ENCODE data around the gene RIMS1. TPM values are rescaled to one million over a fixed set of nuclear protein-coding genes. Genes with fewer than 3 reads are reported as not detected.

Gene RIMS1
- total and polyA plus RNA-seq, 2 donors (not counting 1 experiment from before 2014, with no cell fraction given) = not detected

- Histone ChIP-seq H3K27ac (ENCODE audit: low read length in 2 of 2) (no peak overlapping the region), H3K4me2 (replicated peaks; ENCODE audit: low read depth, low read length, poor library complexity, severe bottlenecking) (no peak overlapping the region), H3K27me3 (replicated peaks in 1 of 4; ENCODE audit: control extremely low read depth in 1 of 4, control insufficient read depth in 3 of 4, insufficient read depth in 4 of 4, low read length in 3 of 4) (peaks cover 0 to 4% (median 1%) of the 10 kb centered on the region in 4 experiments), H3K9ac (ENCODE audit: low read length) (no peak overlapping the region), H2AFZ (ENCODE audit: insufficient read depth, low read depth, low read length, poor library complexity, severe bottlenecking) (no peak overlapping the region), H3K9me3 (ENCODE audit: control extremely low read depth in 1 of 3, control insufficient read depth in 2 of 3, insufficient read depth in 1 of 3, low read length in 2 of 3) (no peaks in the 10 kb centered on the region), H3K36me3 (replicated peaks in 1 of 2; ENCODE audit: control extremely low read depth in 1 of 2, control insufficient read depth in 1 of 2, extremely low read depth in 1 of 2, insufficient read depth in 2 of 2, low read length in 1 of 2) (no peaks in the 10 kb centered on the region), H3K4me1 (ENCODE audit: control insufficient read depth in 2 of 2, insufficient read depth in 2 of 2, low read length in 2 of 2) (no peaks in the 10 kb centered on the region), H4K20me1 (ENCODE audit: control insufficient read depth, insufficient read depth, low read length, poor library complexity, severe bottlenecking) (no peaks in the 10 kb centered on the region), H3K79me2 (ENCODE audit: control insufficient read depth, insufficient read depth, low read length) (no peaks in the 10 kb centered on the region), H3K4me3 (ENCODE audit: control extremely low read depth in 1 of 5, extremely low read depth in 1 of 5, insufficient read depth in 1 of 5, low read depth in 2 of 5, low read length in 4 of 5) (no peak overlapping the region)
- H3K4me3 Mint-ChIP-seq = no peak overlapping the region
- no peak for TF ChIP-seq EZH2 (IDR thresholded peaks at IDR 0.05; ENCODE audit: borderline replicate concordance, insufficient read depth, low read depth, low read length, poor library complexity, severe bottlenecking)
- TF ChIP-seq, protein P1, sequence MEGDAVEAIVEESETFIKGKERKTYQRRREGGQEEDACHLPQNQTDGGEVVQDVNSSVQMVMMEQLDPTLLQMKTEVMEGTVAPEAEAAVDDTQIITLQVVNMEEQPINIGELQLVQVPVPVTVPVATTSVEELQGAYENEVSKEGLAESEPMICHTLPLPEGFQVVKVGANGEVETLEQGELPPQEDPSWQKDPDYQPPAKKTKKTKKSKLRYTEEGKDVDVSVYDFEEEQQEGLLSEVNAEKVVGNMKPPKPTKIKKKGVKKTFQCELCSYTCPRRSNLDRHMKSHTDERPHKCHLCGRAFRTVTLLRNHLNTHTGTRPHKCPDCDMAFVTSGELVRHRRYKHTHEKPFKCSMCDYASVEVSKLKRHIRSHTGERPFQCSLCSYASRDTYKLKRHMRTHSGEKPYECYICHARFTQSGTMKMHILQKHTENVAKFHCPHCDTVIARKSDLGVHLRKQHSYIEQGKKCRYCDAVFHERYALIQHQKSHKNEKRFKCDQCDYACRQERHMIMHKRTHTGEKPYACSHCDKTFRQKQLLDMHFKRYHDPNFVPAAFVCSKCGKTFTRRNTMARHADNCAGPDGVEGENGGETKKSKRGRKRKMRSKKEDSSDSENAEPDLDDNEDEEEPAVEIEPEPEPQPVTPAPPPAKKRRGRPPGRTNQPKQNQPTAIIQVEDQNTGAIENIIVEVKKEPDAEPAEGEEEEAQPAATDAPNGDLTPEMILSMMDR (IDR thresholded peaks at IDR 0.05) = no peak
- intact Hi-C loops (cut with micrococcal nuclease) = no loop called here
- no peaks in the 10 kb centered on the region for H3K4me1 Mint-ChIP-seq
- ChIA-PET POLR2A (no interaction called here), CTCF (interaction anchor here (1.1 to 6.0 kb wide), 2 partner anchors 10 to 709 kb away, joined by 5 to 49 read pairs; no protein-coding TSS in a partner anchor)
- WGBS (ENCODE audit: insufficient coverage) = no CpG with 5 or more reads among the region's 3 CpGs
- peaks cover 6% of the 10 kb centered on the region for H3K27me3 Mint-ChIP-seq
- no peak overlapping the region for H3K27ac Mint-ChIP-seq
- no peaks in the 10 kb centered on the region for H3K9me3 Mint-ChIP-seq (ENCODE audit: insufficient read depth)
- no peak for DNase-seq
- no peak for ATAC-seq (ENCODE audit: low read depth)
These were observed 535.0 kb downstream of the RIMS1 start for GRCh38 chr6:72421387-72421786.

GRCh38 chr6:72422171-72422570 lies 535.8 kb downstream of the RIMS1 start:
- Histone ChIP-seq H3K9ac (ENCODE audit: low read length) (no peak overlapping the region), H3K79me2 (ENCODE audit: control insufficient read depth, insufficient read depth, low read length) (no peaks in the 10 kb centered on the region), H3K27ac (ENCODE audit: low read length in 2 of 2) (no peak overlapping the region), H3K27me3 (replicated peaks in 1 of 4; ENCODE audit: control extremely low read depth in 1 of 4, control insufficient read depth in 3 of 4, insufficient read depth in 4 of 4, low read length in 3 of 4) (peaks cover 0 to 4% (median 0%) of the 10 kb centered on the region in 4 experiments), H2AFZ (ENCODE audit: insufficient read depth, low read depth, low read length, poor library complexity, severe bottlenecking) (no peak overlapping the region), H3K4me3 (ENCODE audit: control extremely low read depth in 1 of 5, extremely low read depth in 1 of 5, insufficient read depth in 1 of 5, low read depth in 2 of 5, low read length in 4 of 5) (no peak overlapping the region), H3K4me2 (replicated peaks; ENCODE audit: low read depth, low read length, poor library complexity, severe bottlenecking) (no peak overlapping the region), H3K9me3 (ENCODE audit: control extremely low read depth in 1 of 3, control insufficient read depth in 2 of 3, insufficient read depth in 1 of 3, low read length in 2 of 3) (no peaks in the 10 kb centered on the region), H4K20me1 (ENCODE audit: control insufficient read depth, insufficient read depth, low read length, poor library complexity, severe bottlenecking) (no peaks in the 10 kb centered on the region), H3K4me1 (ENCODE audit: control insufficient read depth in 2 of 2, insufficient read depth in 2 of 2, low read length in 2 of 2) (no peaks in the 10 kb centered on the region), H3K36me3 (replicated peaks in 1 of 2; ENCODE audit: control extremely low read depth in 1 of 2, control insufficient read depth in 1 of 2, extremely low read depth in 1 of 2, insufficient read depth in 2 of 2, low read length in 1 of 2) (no peaks in the 10 kb centered on the region)
- intact Hi-C loops (cut with micrococcal nuclease) = no loop called here
- ChIA-PET POLR2A (no interaction called here), CTCF (interaction anchor here (1.1 to 6.0 kb wide), 4 partner anchors 7 to 708 kb away, joined by 3 to 49 read pairs (median 4); no protein-coding TSS in a partner anchor)
- 100% methylated on average over 1 of the region's 1 CpG for WGBS (ENCODE audit: insufficient coverage)
- TF ChIP-seq EZH2 (IDR thresholded peaks at IDR 0.05; ENCODE audit: borderline replicate concordance, insufficient read depth, low read depth, low read length, poor library complexity, severe bottlenecking) = no peak
- TF ChIP-seq, protein P1 (IDR thresholded peaks at IDR 0.05) = no peak
- ATAC-seq (ENCODE audit: low read depth) = no peak
- no peaks in the 10 kb centered on the region for H3K4me1 Mint-ChIP-seq
- no peak overlapping the region for H3K4me3 Mint-ChIP-seq
- DNase-seq = no peak
- peaks cover 11% of the 10 kb centered on the region for H3K27me3 Mint-ChIP-seq
- no peak overlapping the region for H3K27ac Mint-ChIP-seq
- no peaks in the 10 kb centered on the region for H3K9me3 Mint-ChIP-seq (ENCODE audit: insufficient read depth)

Data from B cell (primary cell).